ENCODE results near the gene COL18A1.

The COL18A1 gene

DNA sequence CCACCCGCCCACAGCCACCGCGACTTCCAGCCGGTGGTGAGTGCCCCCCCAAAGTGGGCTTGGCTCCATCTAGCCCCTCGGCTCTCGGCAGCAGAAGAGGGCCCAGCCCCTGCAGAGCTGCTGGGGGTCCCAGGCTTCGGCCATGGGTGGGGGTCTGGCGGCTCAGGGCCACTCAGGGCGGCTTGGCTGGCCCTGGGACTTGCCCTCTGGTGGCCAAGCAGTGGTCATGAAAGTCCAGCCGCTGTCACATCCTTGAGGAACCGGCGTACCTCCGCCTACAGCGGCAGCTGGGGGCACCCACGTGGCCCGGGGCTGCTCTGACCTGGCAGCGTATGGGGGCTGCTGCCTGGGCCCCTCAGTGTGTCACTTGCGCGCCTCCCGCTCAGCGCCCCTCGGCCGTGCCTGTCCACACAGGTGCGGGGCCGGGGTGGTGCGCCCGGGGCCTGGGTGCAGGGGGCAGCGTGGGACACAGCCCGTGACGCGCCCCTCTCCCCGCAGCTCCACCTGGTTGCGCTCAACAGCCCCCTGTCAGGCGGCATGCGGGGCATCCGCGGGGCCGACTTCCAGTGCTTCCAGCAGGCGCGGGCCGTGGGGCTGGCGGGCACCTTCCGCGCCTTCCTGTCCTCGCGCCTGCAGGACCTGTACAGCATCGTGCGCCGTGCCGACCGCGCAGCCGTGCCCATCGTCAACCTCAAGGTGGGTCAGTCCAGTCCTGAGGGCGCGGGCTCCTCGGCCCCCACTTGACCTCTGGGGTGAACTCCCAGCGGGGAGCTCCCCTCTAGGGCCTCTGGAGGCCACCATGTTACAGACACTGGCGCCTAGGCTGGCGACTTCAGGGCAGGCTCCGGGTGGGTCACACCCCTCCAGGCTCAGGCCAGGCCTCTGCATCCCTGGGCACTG is 104.9 kb downstream of the COL18A1 start:
- no peak for DNase-seq

- DNase-seq, result no peak
Observed at GRCh38 chr21:45510466-45510955, 105.5 kb downstream of the COL18A1 start.

DNA sequence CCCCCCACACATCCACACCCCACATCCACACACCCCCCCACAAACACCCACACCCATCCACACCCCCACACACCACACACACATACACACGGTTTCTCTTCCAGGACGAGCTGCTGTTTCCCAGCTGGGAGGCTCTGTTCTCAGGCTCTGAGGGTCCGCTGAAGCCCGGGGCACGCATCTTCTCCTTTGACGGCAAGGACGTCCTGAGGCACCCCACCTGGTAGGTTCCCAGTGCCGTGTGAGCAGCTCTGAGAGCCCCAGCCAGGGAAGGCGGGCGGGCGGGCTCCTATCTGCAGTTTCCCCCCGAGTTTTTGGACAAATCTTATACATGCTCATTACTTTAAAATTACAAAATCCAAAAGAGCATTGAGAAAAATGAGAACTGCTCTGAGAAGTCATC is 106.0 kb downstream of the COL18A1 start:
- DNase-seq, result no peak

DNA sequence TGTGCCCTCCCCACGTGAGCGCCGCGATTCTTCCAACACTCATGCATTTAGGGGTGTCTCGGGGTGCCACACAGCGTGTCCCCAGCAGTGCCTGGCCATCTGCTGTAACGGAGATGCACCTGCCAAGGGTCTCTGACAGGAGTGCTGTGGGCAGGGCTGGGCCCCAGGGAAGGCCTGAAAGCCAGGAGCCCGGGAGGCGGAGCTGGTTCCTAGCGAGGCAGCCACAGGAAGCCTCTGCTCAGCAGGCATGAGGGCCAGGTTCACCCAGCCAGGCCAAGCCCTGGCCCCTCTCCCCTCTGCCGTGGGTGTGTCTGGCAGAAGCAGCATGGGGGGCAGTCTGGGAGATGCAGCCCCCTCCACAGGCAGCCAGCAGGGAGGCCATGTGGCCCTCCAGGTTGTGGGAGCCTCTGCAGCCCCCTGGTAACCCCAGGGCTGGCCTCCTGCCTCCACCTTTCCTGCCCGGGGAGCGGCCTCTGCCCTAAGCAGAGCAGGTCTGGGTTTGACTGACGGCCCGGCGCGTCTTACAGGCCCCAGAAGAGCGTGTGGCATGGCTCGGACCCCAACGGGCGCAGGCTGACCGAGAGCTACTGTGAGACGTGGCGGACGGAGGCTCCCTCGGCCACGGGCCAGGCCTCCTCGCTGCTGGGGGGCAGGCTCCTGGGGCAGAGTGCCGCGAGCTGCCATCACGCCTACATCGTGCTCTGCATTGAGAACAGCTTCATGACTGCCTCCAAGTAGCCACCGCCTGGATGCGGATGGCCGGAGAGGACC is 106.9 kb downstream of the COL18A1 start:
- DNase-seq, result no peak

DNA sequence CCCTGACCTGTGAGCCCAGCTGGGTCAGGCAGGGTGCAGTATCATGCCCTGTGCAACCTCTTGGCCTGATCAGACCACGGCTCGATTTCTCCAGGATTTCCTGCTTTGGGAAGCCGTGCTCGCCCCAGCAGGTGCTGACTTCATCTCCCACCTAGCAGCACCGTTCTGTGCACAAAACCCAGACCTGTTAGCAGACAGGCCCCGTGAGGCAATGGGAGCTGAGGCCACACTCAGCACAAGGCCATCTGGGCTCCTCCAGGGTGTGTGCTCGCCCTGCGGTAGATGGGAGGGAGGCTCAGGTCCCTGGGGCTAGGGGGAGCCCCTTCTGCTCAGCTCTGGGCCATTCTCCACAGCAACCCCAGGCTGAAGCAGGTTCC is 107.6 kb downstream of the COL18A1 start:
- no peak for DNase-seq

GRCh38 chr21:45513003-45513717 is 108.2 kb downstream of the COL18A1 start:
- no peak for DNase-seq

DNA sequence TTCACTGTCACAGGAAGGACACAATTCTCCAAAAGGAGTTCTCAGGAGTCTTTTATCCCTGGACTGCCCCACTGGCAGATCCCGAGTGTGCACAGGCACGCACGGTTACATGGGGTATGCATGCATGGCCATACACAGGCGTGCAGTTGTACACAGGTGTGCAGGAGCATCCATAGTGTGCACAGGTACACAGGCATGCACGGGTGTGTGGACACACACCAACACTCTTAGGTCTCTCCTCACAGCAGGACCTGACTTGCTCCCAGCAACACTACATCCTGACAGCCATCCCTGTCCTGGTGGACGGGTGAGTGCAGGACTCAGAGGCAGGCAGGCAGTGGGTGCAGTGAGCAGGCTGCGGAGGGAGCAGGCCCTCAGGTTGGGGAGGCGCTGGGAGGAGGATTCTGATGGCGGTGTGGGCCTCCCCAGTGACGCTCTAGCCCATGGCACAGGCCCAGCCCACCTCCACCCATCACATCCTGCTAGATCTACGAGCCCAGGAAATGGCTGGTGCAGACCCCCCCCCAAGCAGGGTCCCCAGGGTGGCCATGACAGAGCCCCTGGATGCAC is 108.9 kb downstream of the COL18A1 start:
- DNase-seq, result no peak

DNA sequence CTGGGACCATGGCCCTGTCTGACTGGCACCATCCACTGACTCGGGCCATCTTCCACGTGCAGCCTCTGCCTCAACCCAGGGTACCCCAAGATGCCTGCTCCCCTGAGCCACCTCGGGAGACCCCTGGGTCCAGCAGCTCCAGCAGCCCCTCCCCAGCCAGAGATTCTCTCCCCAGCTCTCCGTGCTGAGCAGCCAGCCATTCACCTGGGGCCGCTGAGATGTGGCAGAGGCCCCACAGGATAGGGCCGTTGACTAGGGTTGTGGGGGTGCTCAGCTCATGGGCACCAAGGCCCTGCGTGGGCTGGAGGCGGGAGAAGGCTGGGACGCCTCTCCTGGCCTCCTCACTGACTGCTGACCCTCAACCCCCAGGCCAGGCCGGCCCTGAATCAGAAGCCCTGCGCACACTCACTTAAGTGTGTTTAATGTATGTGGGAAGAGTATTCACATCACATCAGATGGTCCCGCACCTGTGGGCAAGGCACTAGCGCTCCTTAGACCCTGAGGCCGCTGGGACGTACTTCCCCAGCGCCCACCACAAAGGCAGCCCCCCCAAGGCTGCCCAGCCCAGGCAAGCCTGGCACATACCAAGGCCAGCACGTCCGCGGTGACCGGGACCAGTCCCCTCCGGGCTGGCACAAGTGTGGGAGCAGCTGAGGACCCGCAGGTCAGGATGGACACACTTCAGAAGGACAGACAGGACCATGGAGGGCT is 109.5 kb downstream of the COL18A1 start:
- DNase-seq, result no peak

- no peak for DNase-seq
Observed at GRCh38 chr21:45515241-45516061, 110.5 kb downstream of the COL18A1 start.

GRCh38 chr21:45516071-45516670 is 111.2 kb downstream of the COL18A1 start:
- DNase-seq, result no peak

DNA sequence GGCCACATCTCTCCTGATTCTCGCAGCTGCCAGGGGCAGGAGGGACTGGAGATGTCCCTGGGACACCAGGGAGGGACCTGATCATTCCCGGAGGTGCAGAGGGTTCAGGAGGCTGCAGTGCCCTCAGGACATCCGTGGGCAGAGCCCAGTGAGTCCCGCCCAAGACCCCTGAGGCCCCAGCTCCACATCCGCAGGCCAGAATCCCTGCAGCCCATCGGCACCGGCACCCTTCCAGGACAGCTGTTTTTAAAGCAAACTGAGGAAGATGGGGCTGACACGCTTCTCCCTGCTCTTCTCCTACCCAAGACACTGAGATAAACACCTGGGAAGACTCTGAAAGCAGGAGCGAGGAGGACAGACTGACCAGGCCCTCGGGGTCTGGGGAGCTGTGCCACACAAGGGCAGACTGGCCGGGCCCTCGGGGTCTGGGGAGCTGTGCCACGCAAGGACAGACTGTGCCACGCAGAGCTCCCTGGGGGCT is 111.7 kb downstream of the COL18A1 start:
- DNase-seq, result no peak

GRCh38 chr21:45517249-45518065 is 112.5 kb downstream of the COL18A1 start:
- no peak for DNase-seq

- DNase-seq, result no peak
Observed at GRCh38 chr21:45518742-45519141, 113.8 kb downstream of the COL18A1 start.

DNA sequence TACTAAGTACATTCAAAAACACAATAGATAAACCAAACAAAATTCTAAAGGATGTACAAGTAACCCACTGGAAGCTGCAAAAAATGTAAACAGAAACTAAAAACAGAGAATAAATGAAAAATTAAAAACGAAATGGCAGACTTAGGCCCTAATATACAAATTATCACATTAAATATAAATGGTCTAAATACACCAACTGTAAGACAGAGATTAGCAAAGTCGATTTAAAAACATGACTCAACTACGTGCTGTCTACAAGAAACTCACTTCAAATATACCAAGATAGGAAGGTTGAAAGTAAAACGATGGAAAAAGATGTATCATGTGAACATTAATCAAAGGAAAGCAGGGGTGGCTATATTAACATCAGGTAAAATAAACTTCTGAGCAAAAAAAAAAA is 114.2 kb downstream of the COL18A1 start:
- DNase-seq, result no peak

DNA sequence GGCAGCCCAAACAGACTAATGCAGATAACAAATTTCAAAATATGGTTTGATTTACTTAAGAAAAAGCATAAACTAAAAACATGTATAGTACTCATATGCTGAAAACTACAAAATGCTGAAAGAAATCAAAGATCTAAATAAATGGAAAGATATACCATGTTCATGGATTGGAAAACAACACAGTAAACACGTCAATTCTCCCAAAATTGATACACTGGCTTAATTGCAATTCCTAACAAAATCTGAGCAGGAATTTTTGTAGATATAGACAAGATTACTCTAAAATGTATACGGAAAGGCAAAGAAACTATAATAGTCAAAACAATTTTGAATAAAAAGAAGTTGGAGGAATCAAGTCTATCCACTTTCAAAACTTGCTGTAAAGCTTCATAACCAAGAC is 116.3 kb downstream of the COL18A1 start:
- DNase-seq, result no peak

DNA sequence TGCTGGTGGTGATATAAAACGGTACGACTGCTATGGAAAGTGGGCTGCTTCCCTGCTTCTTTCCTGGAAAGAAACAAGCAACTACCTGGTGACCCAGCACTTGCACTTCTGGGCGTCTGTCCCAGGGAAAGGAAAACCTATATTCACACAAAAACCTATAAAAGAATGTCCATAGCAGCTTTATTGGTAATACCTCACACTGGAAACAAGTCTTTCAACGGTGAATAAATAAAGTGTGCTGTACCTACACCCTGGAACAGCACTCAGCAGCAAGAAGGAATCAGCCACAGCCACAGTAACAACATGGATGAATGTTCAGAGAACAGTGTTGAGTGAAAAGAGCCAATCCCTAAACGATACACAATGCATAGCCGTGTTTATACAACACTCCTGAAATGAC is 117.4 kb downstream of the COL18A1 start:
- DNase-seq, result no peak

DNA sequence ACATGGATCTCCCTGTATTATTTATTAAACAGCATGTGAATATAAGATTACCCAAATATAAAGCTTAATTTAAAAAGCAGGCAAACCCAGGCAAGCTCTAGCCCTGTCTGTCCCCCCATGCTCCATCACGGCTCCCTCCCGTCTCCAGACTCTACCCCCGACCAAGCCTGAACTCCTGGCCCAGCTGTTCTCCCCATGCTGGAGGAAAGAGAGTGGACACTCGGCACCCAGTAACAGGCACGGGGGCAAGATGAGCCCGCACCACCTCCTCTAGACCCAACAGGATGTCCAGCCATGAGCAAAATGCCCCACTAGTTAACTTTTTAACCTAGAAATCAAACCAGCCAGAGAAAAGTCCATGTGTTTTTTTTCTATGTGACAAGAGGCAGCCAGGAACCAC is 118.0 kb downstream of the COL18A1 start:
- DNase-seq, result no peak

DNA sequence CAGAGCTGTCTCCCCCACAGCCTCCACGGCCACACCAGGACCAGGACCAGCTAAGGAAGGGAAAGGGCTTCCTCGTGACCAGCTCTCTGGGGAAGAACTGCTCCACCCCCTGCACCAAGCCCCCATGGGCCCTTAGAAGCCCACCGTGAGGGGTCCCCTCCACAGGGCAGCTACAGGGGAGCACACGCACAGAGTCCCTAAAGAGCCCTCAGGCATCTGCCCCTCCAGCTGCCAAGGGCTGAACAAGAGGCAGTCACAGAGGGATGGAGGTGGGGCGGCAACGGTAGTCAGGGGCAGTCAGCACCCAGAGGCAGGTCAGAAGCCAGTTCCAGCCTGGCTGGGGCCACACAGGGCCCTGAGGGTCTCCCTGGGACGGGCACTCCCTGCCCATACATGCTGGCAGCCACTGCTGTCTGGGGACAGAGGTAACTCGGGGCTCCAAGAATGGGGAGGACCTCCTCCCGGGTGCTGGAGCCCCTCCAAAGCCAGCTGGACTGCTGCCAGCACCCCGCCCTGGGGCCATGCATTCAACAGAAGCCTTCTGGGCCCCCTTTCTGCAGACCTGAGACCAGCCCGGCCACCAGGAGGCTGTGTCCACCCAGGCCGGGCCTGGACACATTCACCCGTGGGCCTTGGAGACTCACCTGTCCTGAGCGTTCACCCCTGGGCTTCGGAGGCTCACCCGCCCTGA is 118.6 kb downstream of the COL18A1 start:
- DNase-seq, result no peak

- no peak for DNase-seq
Observed at GRCh38 chr21:45524756-45525152, 119.8 kb downstream of the COL18A1 start.
